Uterus (tissue), 2 donors: ENCODE data around the gene MUSK.

Experiments used
- CTCF ChIP-seq, 4 experiments: fragments of 200-600 bp in 2 of 4; fragments of 450-650 bp in 2 of 4; sonication (generic) in 2 of 4; IDR thresholded peaks; one replicate each; pipeline ENCODE4 v1.5.1; 2016 to 2019; ENCODE audit warnings: antibody characterized with exemption in 4 of 4, mild to moderate bottlenecking in 2 of 4, moderate library complexity in 1 of 4
- POLR2A ChIP-seq, 2 donors: fragments of 450-650 bp; IDR thresholded peaks; one replicate each; pipeline ENCODE4 v1.6.1; 2016; ENCODE audit warnings: antibody characterized with exemption in 2 of 2, mild to moderate bottlenecking in 1 of 2, moderate library complexity in 1 of 2

GRCh38 chr9:110808599-110808980, 140.0 kb downstream of the MUSK start:
- TF ChIP-seq CTCF (IDR thresholded peaks at IDR 0.05): no peak
- no peak for TF ChIP-seq POLR2A (IDR thresholded peaks at IDR 0.05)
